CD4-positive, alpha-beta T cell treated with Interleukin-17A for 1 hour (primary cell): ENCODE measurements around the gene SH3RF3.
A peak's percentile ranks its signal among the peaks of the same experiment; 100 is the strongest.

ENCODE experiments used
- DNase-seq: peaks from one replicate; pipeline ENCODE4 v3.0.0-alpha.2; 2020

SH3RF3 gene

DNA sequence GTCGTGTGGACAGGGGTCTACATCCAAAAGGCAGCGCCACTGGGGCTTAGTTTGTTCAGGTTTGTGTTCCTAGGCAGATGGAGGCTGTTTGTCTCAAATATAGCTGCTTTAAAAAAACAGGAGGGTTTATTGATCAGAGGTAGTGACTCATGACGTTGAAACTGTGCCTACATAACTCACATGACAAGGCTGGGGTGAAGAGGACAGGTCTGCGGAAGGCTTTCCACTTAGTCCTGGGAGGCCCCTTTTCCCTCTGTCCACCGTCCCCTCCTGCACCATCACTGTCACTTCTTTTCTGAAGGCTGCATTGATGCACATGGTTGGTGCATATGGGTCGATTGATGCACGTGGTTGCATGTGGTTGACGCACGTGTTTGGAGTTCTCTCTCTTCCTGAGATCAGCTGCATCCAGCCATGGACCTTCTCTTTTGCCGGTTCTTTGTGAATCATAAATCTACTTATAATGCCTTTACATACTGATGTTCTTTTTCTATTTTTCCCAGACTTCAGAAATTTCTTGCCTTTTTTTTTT is 10.9 kb downstream of the SH3RF3 start:
- no peak for DNase-seq

- no peak for DNase-seq
Observed at GRCh38 chr2:109141006-109141600, 12.1 kb downstream of the SH3RF3 start.

GRCh38 chr2:109141727-109142283 is 12.8 kb downstream of the SH3RF3 start:
- no peak for DNase-seq

- DNase-seq = no peak
Observed at GRCh38 chr2:109142416-109143210, 13.6 kb downstream of the SH3RF3 start.

- DNase-seq = peak; percentile 64
Observed at GRCh38 chr2:109143214-109144187, 14.5 kb downstream of the SH3RF3 start.

DNA sequence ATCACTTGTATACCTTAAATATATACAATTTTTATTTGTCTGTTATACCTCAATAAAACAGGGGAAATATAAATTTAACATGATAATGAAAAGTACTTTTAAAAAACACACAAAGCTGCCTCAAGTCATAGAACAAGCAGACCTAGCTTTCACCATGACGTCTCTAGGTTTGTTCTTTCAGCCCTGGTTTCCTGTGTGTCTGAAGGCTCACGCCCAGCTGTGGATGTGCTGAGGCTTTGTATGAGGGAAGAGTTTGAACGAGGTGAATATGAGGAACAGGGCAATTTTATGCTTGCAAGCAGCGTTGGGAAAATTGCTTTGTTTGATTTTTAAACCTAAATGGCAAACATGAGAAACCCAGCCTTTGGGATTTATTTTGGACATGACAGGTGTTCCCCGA is 15.3 kb downstream of the SH3RF3 start:
- DNase-seq = peak; percentile 55

GRCh38 chr2:109144721-109145120 is 15.7 kb downstream of the SH3RF3 start:
- DNase-seq = no peak

DNA sequence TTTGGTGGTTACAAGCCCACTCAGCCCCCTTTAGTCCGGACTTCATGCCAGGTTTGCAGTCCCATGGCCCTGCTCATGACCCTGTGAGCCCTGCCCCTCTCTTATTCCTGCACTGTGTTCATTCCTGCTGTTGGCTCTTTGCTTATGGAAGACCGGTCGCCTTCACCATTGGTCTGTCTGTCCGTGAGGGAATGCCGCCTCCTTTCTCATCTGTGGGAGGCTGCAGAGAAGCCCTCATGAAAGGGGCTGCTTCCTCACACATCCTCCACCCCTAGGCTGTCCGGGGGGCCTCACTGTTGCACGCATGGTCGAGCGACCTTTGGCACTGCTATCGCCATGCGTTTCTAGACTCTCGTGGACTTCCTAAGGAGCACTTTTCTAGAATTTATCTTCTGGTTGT is 16.3 kb downstream of the SH3RF3 start:
- DNase-seq = no peak

- DNase-seq = no peak
Observed at GRCh38 chr2:109147405-109147804, 18.4 kb downstream of the SH3RF3 start.

DNA sequence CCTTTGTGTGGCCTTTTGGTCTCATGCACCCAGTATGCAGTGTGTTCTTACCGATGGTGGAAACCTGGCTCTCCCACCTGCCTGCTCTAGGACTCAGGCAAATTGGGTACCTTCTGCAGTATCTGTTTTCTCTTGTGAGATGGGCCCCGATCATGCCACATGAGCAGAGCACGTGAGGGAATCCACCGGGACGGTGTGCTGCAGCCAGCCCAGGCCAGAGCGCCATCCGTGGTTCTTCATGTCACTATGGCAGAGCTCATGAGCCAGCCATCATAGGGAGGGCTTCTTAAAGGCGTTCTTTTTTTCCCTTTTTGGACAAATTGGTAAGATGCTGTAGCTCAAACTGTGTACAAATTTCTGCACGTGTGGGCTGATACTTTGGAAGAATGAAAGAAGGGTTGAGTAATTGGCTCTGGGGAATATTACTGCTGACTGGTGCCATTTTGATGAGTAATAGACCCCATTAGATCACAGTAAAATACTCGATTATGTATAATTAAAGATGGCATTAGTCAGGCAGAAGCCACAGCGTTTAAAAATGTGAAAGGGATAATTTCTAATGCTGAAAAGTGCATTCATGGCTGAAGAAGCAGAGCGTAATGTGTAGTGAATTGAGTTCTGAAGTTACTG is 19.2 kb downstream of the SH3RF3 start:
- no peak for DNase-seq

- DNase-seq = no peak
Observed at GRCh38 chr2:109148991-109149645, 20.1 kb downstream of the SH3RF3 start.

DNA sequence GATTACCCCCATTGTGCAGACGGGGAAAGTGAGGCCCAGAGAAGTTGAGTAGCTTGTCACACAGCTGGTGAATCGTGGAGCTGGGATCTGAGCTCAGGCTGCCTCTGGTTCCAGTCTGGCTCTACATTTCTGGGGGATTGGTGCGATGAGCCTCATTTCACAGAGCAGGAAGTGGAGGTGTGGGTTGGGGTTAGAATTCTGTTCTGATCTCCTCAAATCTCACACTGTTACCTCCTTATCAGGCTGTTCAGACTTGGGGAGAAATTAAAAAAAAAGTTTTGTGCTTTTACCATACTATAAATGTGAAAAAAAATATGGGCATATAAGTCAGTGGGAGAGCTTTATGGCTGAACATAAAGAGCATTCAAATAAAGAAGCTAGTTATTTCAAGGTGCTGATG is 21.6 kb downstream of the SH3RF3 start:
- DNase-seq = no peak

DNA sequence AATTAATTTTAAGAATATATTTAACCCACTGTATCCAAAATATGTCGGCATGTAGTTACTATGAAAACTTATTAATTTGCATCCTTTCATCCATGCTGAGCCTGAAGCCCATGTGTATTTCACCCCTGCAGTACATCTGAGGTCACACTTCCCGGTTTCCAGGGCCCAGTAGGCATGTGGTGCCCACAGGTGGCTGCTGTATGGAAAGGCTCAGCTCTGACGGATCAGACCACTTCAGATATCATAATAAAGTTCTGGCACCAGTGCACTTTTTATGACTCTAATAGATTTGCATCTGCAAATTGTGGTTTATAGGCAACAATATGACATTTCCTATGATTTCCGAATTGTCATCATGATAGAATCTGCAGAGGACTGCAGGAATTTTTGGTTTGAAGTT is 22.5 kb downstream of the SH3RF3 start:
- DNase-seq = no peak

- no peak for DNase-seq
Observed at GRCh38 chr2:109153005-109153784, 24.2 kb downstream of the SH3RF3 start.

- DNase-seq = no peak
Observed at GRCh38 chr2:109153807-109154206, 24.8 kb downstream of the SH3RF3 start.

DNA sequence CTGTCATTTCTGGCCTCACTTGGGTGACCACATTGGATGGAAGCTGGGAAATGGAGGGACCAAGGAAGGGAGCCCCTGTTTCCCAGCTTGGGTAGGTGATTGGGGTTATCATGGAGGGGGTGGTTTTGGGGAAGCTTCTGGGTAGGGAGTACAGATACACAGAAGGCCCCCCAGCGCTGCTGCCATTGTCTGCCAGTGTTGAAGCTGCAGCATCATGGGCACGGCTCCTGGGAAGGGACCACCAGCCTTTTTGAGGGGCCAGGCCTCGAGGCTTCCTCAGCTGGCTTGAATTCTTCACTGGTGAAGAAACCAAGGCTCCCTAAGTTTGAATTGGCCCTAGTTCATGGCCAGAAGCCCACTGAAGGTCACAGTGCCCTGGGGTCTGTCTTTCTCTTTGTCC is 25.2 kb downstream of the SH3RF3 start:
- DNase-seq = no peak

- no peak for DNase-seq
Observed at GRCh38 chr2:109155553-109156451, 26.8 kb downstream of the SH3RF3 start.

DNA sequence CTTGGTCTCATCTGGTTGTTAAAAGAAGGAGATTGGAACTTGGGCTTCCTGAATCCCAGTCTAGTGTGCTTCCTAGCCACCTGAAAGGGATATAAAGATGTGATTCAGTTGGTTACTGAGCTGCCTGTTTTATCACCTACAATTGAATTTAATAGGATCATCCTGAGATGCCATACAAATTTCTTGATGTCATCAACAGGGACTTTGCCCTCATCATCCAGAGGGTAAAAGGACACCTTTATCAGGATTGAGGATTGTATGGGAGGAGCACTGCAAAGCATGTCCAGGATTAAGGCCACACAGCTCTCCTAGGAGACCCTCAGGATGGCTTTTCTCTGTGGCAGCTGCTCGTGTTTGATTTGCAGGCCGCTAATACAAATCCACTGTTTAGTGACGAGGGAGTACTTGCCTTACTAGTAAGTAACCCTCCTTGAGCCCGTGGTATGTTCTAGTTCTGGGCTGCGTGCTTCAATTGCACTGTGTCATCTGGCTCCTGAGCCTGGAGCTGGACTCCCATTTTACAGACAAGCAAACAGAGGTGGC is 28.6 kb downstream of the SH3RF3 start:
- DNase-seq = no peak

DNA sequence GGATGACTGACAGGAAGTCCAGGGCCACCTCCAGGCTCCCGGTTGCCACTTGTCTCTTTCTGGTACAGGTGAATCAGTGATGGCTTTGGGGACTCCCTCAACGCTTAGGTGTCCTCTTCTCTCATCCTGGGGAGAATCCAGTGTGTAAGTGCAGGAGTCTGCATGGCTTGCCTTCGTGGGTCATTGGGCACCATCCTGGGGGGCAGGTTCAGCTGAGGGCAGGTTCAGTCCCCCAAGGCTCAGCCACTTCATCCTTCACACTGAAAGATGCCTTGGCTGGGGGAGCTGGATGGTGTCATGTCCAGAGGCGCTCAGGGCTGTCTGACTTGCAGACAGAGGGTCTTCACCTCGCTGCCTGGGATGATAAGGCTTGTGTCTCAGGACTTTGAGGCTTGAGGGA is 29.2 kb downstream of the SH3RF3 start:
- DNase-seq = no peak

- DNase-seq = no peak
Observed at GRCh38 chr2:109159096-109159495, 30.1 kb downstream of the SH3RF3 start.
